Measurements from ENCODE around the gene ABCC6. TPM values are rescaled to one million over a fixed set of nuclear protein-coding genes. Genes with fewer than 3 reads are reported as not detected.

ABCC6 gene
- total and polyA plus RNA-seq, 2 of the 13 experiments (the other 11 are each of a cell fraction or from before 2014, with no cell fraction given) = 82.4 to 105 TPM

DNA sequence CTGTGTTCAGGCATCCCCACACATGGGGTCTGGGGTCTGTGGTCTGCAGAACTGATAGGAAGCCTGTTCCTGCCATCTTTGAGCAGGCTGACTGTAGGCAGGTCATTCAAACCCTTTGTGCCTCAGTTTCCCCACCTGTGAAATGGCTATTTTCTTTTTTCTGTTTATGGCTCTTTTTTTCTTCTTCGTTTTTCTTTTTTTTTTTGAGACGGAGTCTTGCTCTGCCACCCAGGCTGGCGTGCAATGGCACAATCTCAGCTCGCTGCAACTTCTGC, 72.5 kb downstream of the ABCC6 start:
- POLR2A ChIA-PET = interaction anchor here (0.9 to 1.3 kb wide), 2 partner anchors 9 to 17 kb away, joined by 3 to 4 read pairs; no protein-coding TSS in a partner anchor
- TF ChIP-seq CHCHD3 (CRISPR knock-in tag; IDR thresholded peaks at IDR 0.05) (0 out of 2 replicates have a peak, but pooled peaks have one; percentile 77), ZNF160 (CRISPR knock-in tag; IDR thresholded peaks at IDR 0.05) (0 out of 2 replicates have a peak, but pooled peaks have one; percentile 17), BORCS8-MEF2B (CRISPR knock-in tag; IDR thresholded peaks at IDR 0.05) (no peak), ZNF333 (CRISPR knock-in tag; IDR thresholded peaks at IDR 0.05; ENCODE audit: borderline replicate concordance) (peak; percentile 50; the same call in 1 of the 2 replicates), HOXA9 (CRISPR knock-in tag; IDR thresholded peaks at IDR 0.05; ENCODE audit: borderline replicate concordance) (no peak), ZNF629 (CRISPR knock-in tag; conservative IDR thresholded peaks at IDR 0.05) (peak; percentile 51), RCOR2 (CRISPR knock-in tag; IDR thresholded peaks at IDR 0.05) (no peak), EZH2 (conservative IDR thresholded peaks at IDR 0.05; ENCODE audit: low read depth, low read length) (no peak)
- TF ChIP-seq, protein P1, sequence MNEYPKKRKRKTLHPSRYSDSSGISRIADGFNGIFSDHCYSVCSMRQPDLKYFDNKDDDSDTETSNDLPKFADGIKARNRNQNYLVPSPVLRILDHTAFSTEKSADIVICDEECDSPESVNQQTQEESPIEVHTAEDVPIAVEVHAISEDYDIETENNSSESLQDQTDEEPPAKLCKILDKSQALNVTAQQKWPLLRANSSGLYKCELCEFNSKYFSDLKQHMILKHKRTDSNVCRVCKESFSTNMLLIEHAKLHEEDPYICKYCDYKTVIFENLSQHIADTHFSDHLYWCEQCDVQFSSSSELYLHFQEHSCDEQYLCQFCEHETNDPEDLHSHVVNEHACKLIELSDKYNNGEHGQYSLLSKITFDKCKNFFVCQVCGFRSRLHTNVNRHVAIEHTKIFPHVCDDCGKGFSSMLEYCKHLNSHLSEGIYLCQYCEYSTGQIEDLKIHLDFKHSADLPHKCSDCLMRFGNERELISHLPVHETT (CRISPR knock-in tag; conservative IDR thresholded peaks at IDR 0.05) = no peak
- intact Hi-C loops (cut with micrococcal nuclease; ENCODE audit: unreplicated experiment) = no loop called here

More for the DNA sequence above, 72.5 kb downstream of the ABCC6 start:
- no peaks in the 10 kb centered on the region for H3K9me3 ChIP-seq (ENCODE audit: low read length)
- H3K27me3 ChIP-seq (ENCODE audit: control insufficient read depth in 1 of 2, insufficient read depth in 2 of 2, low read length in 2 of 2) = no peaks in the 10 kb centered on the region
- H3K9ac ChIP-seq (ENCODE audit: insufficient read depth, low read depth, low read length) = no peak overlapping the region
- DNase-seq (ENCODE audit: low spot score) (no peak), ATAC-seq (no peak), FAIRE-seq (no peak)
- no peak overlapping the region for H2AFZ ChIP-seq (ENCODE audit: low read length)
- H3K27ac ChIP-seq (ENCODE audit: extremely low read length, insufficient read depth, low read length) = peak overlapping the region; percentile 60
- H3K79me2 ChIP-seq (ENCODE audit: insufficient read depth, low read length) = no peaks in the 10 kb centered on the region
- peaks cover 23 to 42% of the 10 kb centered on the region in 2 experiments for H3K36me3 ChIP-seq (replicated peaks in 1 of 2; ENCODE audit: control insufficient read depth in 1 of 2, insufficient read depth in 2 of 2, low read length in 2 of 2)
- H3K4me3 ChIP-seq (replicated peaks in 1 of 3; ENCODE audit: insufficient read depth in 1 of 3, low read depth in 2 of 3, low read length in 3 of 3) = no peak overlapping the region
- WGBS (ENCODE audit: low lambda C conversion rate) = 97% methylated on average over 4 of the region's 4 CpGs
- H3K4me1 ChIP-seq (ENCODE audit: insufficient read depth, low read length) = peaks cover 49% of the 10 kb centered on the region
- no peaks in the 10 kb centered on the region for H4K20me1 ChIP-seq (ENCODE audit: insufficient read depth, low read length)
- no TSS peak for BruUV-seq (replicated peaks)
- CTCF ChIA-PET (ENCODE audit: low intra/inter-chr PET ratio, low total read pairs) = no interaction called here
- no peak overlapping the region for H3K4me2 ChIP-seq (ENCODE audit: low read depth, low read length)
- in situ Hi-C loops (cut with HindIII; ENCODE audit: extremely low pct_ligation_motif_present, low pct_unique_long_range_greater_than_20kb) = no loop called here

Measured in HepG2 (cell line).